Measurements from ENCODE around the gene INPP1.

The INPP1 gene

GRCh38 chr2:190361572-190361971, 18.2 kb downstream of the INPP1 start:
- TF ChIP-seq CTCF (IDR thresholded peaks at IDR 0.05; ENCODE audit: insufficient read depth, low read depth, low read length, missing control alignments): no peak
- no peak overlapping the region for H3K4me3 ChIP-seq (ENCODE audit: low read length)
- DNase-seq (ENCODE audit: low read depth): no peak

- no peak for DNase-seq (ENCODE audit: low read depth)
- TF ChIP-seq CTCF (IDR thresholded peaks at IDR 0.05; ENCODE audit: insufficient read depth, low read depth, low read length, missing control alignments): no peak
- no peak overlapping the region for H3K4me3 ChIP-seq (ENCODE audit: low read length)
Measured at GRCh38 chr2:190362894-190363293, 19.5 kb downstream of the INPP1 start.

GRCh38 chr2:190365499-190366204, 22.3 kb downstream of the INPP1 start:
- DNase-seq (ENCODE audit: low read depth): no peak
- TF ChIP-seq CTCF (IDR thresholded peaks at IDR 0.05; ENCODE audit: insufficient read depth, low read depth, low read length, missing control alignments): no peak
- no peak overlapping the region for H3K4me3 ChIP-seq (ENCODE audit: low read length)

- no peak for TF ChIP-seq CTCF (IDR thresholded peaks at IDR 0.05; ENCODE audit: insufficient read depth, low read depth, low read length, missing control alignments)
- DNase-seq (ENCODE audit: low read depth): no peak
- no peak overlapping the region for H3K4me3 ChIP-seq (ENCODE audit: low read length)
Measured at GRCh38 chr2:190366248-190366753, 22.9 kb downstream of the INPP1 start.

GRCh38 chr2:190367091-190367490, 23.7 kb downstream of the INPP1 start:
- H3K4me3 ChIP-seq (ENCODE audit: low read length): no peak overlapping the region
- DNase-seq (ENCODE audit: low read depth): no peak
- TF ChIP-seq CTCF (IDR thresholded peaks at IDR 0.05; ENCODE audit: insufficient read depth, low read depth, low read length, missing control alignments): no peak

- H3K4me3 ChIP-seq (ENCODE audit: low read length): no peak overlapping the region
- TF ChIP-seq CTCF (IDR thresholded peaks at IDR 0.05; ENCODE audit: insufficient read depth, low read depth, low read length, missing control alignments): no peak
- no peak for DNase-seq (ENCODE audit: low read depth)
Measured at GRCh38 chr2:190369635-190370034, 26.2 kb downstream of the INPP1 start.

GRCh38 chr2:190376083-190376482, 32.7 kb downstream of the INPP1 start:
- no peak overlapping the region for H3K4me3 ChIP-seq (ENCODE audit: low read length)
- no peak for TF ChIP-seq CTCF (IDR thresholded peaks at IDR 0.05; ENCODE audit: insufficient read depth, low read depth, low read length, missing control alignments)

More at GRCh38 chr2:190376083-190376482, 32.7 kb downstream of the INPP1 start:
- DNase-seq (ENCODE audit: low read depth): no peak

All from epithelial cell of esophagus (primary cell).